MM.1S (cell line): ENCODE results near the gene TAGLN2.

Experiments used
- DNase-seq: peaks from one replicate; pipeline ENCODE4 v3.0.0-alpha.2; 2015
- H2AFZ ChIP-seq: fragments of 300-600 bp; sonication (generic); 2 replicates; pipeline ENCODE4 v1.6.0; 2016; ENCODE audit warnings: antibody characterized with exemption, low read length
- H3F3A ChIP-seq: fragments of 300-600 bp; sonication (generic); 2 replicates; pipeline ENCODE4 v1.6.1; 2016; ENCODE audit warnings: mild to moderate bottlenecking, antibody characterized with exemption, low read length, moderate library complexity, mixed read lengths; ENCODE audit not compliant: insufficient read depth
- H3K27ac ChIP-seq: fragments of 300-600 bp; sonication (generic); 2 replicates; pipeline ENCODE4 v1.5.1; 2016; ENCODE audit warnings: mild to moderate bottlenecking, low read length
- H3K27me3 ChIP-seq: fragments of 300-600 bp; sonication (generic); replicated peaks from 2 replicates; pipeline ENCODE4 v1.6.0; 2016; ENCODE audit warnings: low read length; ENCODE audit not compliant: insufficient read depth
- H3K36me3 ChIP-seq: fragments of 300-600 bp; sonication (generic); replicated peaks from 2 replicates; pipeline ENCODE4 v1.6.1; 2016; ENCODE audit warnings: mild to moderate bottlenecking, low read length, mixed read lengths; ENCODE audit not compliant: insufficient read depth
- H3K4me1 ChIP-seq: fragments of 300-600 bp; sonication (generic); 2 replicates; pipeline ENCODE4 v1.6.1; 2016; ENCODE audit warnings: low read length, mixed read lengths
- H3K4me2 ChIP-seq: fragments of 300-600 bp; sonication (generic); 2 replicates; pipeline ENCODE4 v1.6.0; 2016; ENCODE audit warnings: low read depth, low read length
- H3K4me3 ChIP-seq: fragments of 300-600 bp; sonication (generic); 2 replicates; pipeline ENCODE4 v1.5.1; 2016; ENCODE audit warnings: low read length, mixed read lengths
- H3K79me2 ChIP-seq: fragments of 300-600 bp; sonication (generic); 2 replicates; pipeline ENCODE4 v1.6.1; 2016; ENCODE audit warnings: mixed run types, low read length, mixed read lengths
- H3K9ac ChIP-seq: fragments of 300-600 bp; sonication (generic); 2 replicates; pipeline ENCODE4 v1.6.1; 2016; ENCODE audit warnings: low read length, mixed read lengths
- H3K9me2 ChIP-seq: fragments of 300-600 bp; sonication (generic); replicated peaks from 2 replicates; pipeline ENCODE4 v1.6.1; 2016; ENCODE audit warnings: mild to moderate bottlenecking, low read length, mixed read lengths; ENCODE audit not compliant: insufficient read depth
- H3K9me3 ChIP-seq: fragments of 300-600 bp; sonication (generic); replicated peaks from 2 replicates; pipeline ENCODE4 v1.6.1; 2016; ENCODE audit warnings: mild to moderate bottlenecking, low read length, mixed read lengths; ENCODE audit not compliant: insufficient read depth
- H4K20me1 ChIP-seq: fragments of 300-600 bp; sonication (generic); 2 replicates; pipeline ENCODE4 v1.6.1; 2016; ENCODE audit warnings: mild to moderate bottlenecking, low read length, moderate library complexity, mixed read lengths; ENCODE audit not compliant: insufficient read depth
- CTCF ChIP-seq: fragments of 300-600 bp; sonication (generic); IDR thresholded peaks from 2 replicates; pipeline ENCODE4 v1.5.1; 2016; ENCODE audit warnings: antibody characterized with exemption, low read length, mixed read lengths
- EZH2 ChIP-seq: fragments of 300-600 bp; sonication (generic); optimal IDR thresholded peaks from 2 replicates; pipeline ENCODE3; 2017; ENCODE audit warnings: low read depth, mild to moderate bottlenecking, antibody characterized with exemption, low read length, mixed read lengths
- EZH2phosphoT487 ChIP-seq: fragments of 300-600 bp; sonication (generic); IDR thresholded peaks from 2 replicates; pipeline ENCODE4 v1.6.1; 2018; ENCODE audit warnings: antibody characterized with exemption, low read length

TAGLN2 gene

GRCh38 chr1:159943908-159944622, 18.8 kb upstream of the TAGLN2 start:
- Histone ChIP-seq H3K9ac (no peak overlapping the region), H3K4me3 (no peak overlapping the region), H3K9me3 (no peaks in the 10 kb centered on the region), H3K79me2 (no peaks in the 10 kb centered on the region), H3K27me3 (peaks cover 43% of the 10 kb centered on the region), H3F3A (0 out of 2 replicates have a peak, but pooled peaks cover 2% of the 10 kb centered on the region), H3K4me1 (no peaks in the 10 kb centered on the region), H4K20me1 (no peaks in the 10 kb centered on the region), H2AFZ (no peak overlapping the region), H3K27ac (no peak overlapping the region), H3K36me3 (no peaks in the 10 kb centered on the region), H3K9me2 (no peaks in the 10 kb centered on the region), H3K4me2 (no peak overlapping the region)
- TF ChIP-seq EZH2: no peak
- TF ChIP-seq CTCF: no peak
- no peak for TF ChIP-seq EZH2phosphoT487
- no peak for DNase-seq

DNA sequence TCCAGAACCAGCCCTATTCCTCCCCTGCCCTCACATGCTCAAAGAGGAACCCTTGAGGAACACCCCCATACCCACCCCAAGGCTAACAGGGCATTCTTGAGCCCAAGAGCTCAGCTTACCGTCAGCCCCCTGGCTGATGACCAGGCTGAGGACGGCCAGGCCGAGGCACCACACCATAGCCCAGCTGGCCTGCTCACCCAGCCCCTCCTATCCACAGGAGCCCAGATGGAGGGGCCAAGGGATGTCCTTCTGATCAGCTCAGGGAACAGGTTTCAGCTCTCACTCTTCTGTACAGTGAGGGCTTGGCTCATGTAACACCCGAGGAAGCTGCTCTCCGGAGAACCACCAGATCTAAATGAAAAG, 18.0 kb upstream of the TAGLN2 start:
- Histone ChIP-seq H3K4me3 (no peak overlapping the region), H3K4me2 (no peak overlapping the region)
- TF ChIP-seq CTCF (no peak), EZH2 (no peak), EZH2phosphoT487 (no peak)

GRCh38 chr1:159942632-159943277, 17.4 kb upstream of the TAGLN2 start:
- Histone ChIP-seq H3K9me2 (no peaks in the 10 kb centered on the region), H3K4me1 (0 out of 2 replicates have a peak, but pooled peaks cover 8% of the 10 kb centered on the region), H3K9me3 (no peaks in the 10 kb centered on the region), H3F3A (0 out of 2 replicates have a peak, but pooled peaks cover 2% of the 10 kb centered on the region), H4K20me1 (no peaks in the 10 kb centered on the region), H3K79me2 (no peaks in the 10 kb centered on the region), H2AFZ (no peak overlapping the region), H3K9ac (no peak overlapping the region), H3K4me3 (no peak overlapping the region), H3K4me2 (no peak overlapping the region), H3K27ac (no peak overlapping the region), H3K36me3 (no peaks in the 10 kb centered on the region), H3K27me3 (peaks cover 43% of the 10 kb centered on the region)
- TF ChIP-seq EZH2phosphoT487 (no peak), CTCF (no peak), EZH2 (no peak)
- DNase-seq: no peak

More for the DNA sequence above, 18.0 kb upstream of the TAGLN2 start:
- Histone ChIP-seq H4K20me1 (no peaks in the 10 kb centered on the region), H3K27ac (no peak overlapping the region), H3K27me3 (peaks cover 43% of the 10 kb centered on the region), H3K4me1 (0 out of 2 replicates have a peak, but pooled peaks cover 3% of the 10 kb centered on the region), H3F3A (0 out of 2 replicates have a peak, but pooled peaks cover 2% of the 10 kb centered on the region), H3K9me3 (no peaks in the 10 kb centered on the region), H3K9ac (no peak overlapping the region), H3K9me2 (no peaks in the 10 kb centered on the region), H3K36me3 (no peaks in the 10 kb centered on the region), H3K79me2 (no peaks in the 10 kb centered on the region), H2AFZ (no peak overlapping the region)
- DNase-seq: no peak
